GM18508 (cell line): ENCODE measurements around the gene TRAF3.
"Not testable (repeated sequence)": the region's sequence is repeated elsewhere in the genome, so short reads cannot be mapped to it uniquely, and the experiment has no call there.

Experiments used
- ATAC-seq: cut with Tn5 transposase; IDR thresholded peaks from one replicate; pipeline ENCODE4 v1.9.1; 2021; ENCODE audit warnings: moderate number of reproducible peaks; ENCODE audit not compliant: insufficient read depth, unreplicated experiment

The TRAF3 gene

GRCh38 chr14:102802834-102803523 lies 25.7 kb downstream of the TRAF3 start:
- no peak for ATAC-seq

GRCh38 chr14:102804858-102805257 lies 27.6 kb downstream of the TRAF3 start:
- no peak for ATAC-seq

- ATAC-seq, result no peak
Observed at GRCh38 chr14:102805371-102805891, 28.2 kb downstream of the TRAF3 start.

- ATAC-seq, result no peak
Observed at GRCh38 chr14:102805941-102806340, 28.7 kb downstream of the TRAF3 start.

- no peak for ATAC-seq
Observed at GRCh38 chr14:102806447-102806846, 29.2 kb downstream of the TRAF3 start.

DNA sequence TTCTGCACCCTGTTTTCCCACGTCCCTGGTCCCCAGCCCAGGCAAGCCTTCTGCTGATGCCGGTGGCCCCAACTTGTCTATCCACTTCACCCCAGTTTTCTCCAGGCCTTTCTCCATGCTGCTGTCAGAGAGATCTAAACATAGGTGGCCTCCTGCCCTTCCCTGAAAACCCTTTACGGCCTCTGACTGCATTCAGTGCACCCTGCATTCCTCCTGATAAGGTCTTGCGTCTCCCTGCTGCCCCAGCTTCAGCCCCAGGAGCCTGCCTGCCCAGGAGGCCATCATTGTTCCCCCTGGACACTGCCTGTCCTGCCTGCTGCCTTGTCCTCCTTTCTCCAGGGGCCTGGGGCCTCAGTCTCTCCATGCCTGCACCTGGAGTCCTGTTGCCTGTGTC lies 29.8 kb downstream of the TRAF3 start:
- ATAC-seq, result no peak

- ATAC-seq, result no peak
Observed at GRCh38 chr14:102809870-102810269, 32.6 kb downstream of the TRAF3 start.

GRCh38 chr14:102810523-102810922 lies 33.3 kb downstream of the TRAF3 start:
- no peak for ATAC-seq

DNA sequence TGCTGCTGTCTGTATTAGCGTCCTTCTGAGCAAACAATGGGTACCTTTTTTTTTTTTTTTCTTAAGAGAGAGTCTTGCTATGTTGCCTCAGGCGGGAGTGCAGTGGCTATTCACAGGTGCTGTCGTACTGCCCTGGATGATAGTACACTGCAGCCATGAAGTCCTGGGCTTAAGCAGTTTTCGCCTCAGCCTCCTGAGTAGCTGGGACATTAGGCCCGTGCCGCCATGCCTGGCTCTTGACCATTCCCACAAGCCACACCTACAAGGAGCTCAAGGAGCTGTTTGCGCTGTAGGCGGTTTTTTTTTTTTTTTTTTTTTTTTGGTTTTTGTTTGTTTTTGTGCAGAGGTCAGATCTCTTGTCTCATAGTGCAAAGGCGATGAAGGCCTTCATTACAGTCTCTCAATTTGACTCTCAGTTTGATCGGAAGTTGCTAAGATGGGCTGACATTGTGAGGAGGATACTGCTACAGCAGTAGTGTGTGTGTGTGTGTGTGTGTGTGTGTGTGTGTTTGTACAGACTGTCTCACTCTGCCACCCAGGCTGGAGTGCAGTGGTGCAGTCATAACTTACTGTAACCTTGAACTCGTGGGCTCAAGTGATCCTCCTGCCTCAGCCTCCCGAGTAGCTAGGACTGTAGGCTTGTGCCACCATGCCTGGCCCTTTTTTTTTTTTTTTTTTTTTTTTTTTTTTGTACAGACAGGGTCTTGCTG lies 34.2 kb downstream of the TRAF3 start:
- no peak for ATAC-seq

DNA sequence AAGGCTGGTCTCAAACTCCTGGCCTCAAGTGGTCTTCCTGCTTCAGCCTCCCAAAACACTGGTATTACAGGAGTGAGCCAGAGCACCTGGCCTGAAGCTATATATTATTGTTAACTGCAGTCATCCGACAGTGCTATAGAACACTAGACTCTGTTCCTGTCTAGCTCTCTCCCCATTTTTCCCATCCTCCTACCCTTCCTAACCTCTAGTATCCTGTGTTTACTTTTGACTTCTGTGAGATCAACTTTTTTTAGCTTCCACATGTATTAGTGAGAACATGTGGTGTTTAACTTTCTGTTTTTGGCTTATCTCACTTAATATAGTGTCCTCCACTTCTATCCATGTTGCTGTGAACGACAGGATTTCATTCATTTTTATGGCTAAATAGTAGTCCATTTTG lies 34.7 kb downstream of the TRAF3 start:
- ATAC-seq, result no peak

GRCh38 chr14:102813691-102814090 lies 36.4 kb downstream of the TRAF3 start:
- no peak for ATAC-seq

DNA sequence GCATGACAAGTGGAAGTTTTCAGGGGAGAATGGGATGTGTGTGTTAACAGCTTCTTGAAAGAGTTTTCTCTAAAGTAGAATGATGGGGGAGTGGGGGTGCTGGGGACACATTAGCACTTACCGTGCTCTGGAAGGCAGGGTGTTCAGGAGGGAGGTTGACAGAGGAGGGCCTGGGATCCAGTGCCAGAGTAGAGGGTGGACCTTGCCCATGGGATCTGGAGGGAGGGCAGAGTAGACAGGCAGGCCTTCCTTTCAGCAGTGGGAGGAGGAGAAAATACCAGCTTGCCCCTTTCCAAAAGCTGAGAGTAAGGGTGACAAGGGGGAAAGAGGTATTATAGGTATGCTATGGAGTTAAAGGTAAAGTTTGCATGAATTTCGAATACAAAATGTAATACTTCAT lies 40.1 kb downstream of the TRAF3 start:
- ATAC-seq, result no peak

DNA sequence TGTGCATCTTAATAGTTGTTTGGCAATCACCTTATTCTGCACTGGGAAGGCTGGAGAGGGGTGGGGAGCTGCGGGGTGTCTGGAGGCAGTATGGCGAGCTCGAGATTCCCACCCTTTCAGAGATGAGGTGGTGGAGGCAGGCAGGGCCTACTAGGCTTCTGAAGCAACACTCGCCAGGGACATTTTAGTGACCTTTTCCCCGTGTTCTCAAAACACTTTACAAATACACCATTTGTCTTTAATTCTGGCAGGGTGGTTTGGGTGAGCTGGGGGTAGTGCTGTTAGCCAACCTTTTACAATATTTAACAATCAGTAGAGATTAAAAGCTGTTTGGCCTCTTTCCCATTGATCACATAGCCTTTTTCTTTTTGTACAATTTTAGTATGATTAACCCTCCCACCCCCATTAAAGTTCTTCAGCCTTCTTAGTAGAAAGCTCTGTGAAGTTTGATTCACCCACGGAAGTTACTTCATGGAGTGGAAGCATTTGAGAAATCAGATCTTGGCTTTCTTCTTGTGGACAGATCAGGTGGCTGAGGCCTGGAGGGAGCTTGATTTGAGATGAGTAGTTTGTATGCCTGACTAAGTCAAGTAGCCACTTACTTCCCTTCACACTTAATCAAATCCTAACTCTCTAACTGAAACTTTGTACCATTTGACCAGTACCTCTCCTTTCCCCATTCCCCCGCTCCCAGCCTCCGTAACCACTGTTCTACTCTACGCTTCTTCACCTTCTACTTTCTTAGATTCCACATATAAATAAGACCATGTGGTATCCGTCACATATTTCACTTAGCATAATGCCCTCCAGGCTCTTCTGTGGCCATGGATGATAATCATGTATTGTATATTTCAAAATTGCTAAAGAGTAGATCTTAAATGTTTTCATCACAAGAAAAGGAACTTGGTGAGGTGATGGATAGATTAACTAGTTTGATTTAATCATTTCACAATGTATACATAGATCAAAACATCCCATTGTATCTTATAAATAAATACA lies 41.0 kb downstream of the TRAF3 start:
- no peak for ATAC-seq

- ATAC-seq, result peak; percentile 47
Observed at GRCh38 chr14:102819176-102819628, 42.0 kb downstream of the TRAF3 start.

GRCh38 chr14:102819747-102820330 lies 42.6 kb downstream of the TRAF3 start:
- ATAC-seq, result no peak

DNA sequence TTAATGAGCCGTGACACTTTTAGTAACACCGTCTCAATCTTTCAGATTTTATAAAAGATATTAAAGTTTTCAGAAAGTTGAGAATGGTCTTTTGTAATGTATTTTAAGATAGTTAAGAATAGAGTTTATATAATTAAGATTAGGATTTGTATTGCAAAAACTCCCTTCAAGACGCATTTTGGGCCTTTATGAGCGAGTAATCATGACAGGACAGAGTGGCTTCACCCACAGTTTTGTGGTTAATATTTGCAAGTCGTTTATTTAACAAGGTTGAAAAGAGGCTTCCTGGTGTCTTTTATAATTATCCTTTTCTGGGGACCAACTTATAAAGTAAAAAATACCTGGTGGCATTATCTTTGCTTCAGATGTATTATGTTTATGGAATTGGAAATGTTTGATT lies 44.0 kb downstream of the TRAF3 start:
- no peak for ATAC-seq

DNA sequence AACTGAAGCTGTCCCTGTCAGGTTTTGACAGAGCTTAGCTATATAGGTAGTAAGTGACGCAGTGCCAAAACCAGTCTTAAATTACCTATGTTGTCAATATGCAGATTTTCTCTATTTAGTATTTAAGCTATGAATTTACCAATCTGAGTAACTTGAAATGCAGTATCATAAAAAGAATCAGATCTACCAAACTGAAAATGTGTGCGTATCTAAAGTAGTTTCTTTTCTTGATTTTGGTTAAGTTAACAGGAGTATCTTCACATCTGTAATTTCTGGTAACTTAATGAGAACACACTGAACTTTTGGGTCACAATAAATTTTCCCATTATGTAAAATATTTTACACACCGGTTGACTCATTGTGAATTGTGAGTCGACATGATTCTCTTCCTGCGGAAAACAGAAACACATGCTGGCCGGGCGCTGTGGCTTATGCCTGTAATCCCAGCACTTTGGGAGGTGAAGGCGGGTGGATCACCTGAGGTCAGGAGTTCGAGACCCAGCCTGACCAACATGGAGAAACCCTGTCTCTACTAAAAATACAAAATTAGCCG lies 45.1 kb downstream of the TRAF3 start:
- ATAC-seq, result no peak

- not testable (repeated sequence) for ATAC-seq
Observed at GRCh38 chr14:102822887-102823286, 45.6 kb downstream of the TRAF3 start.

GRCh38 chr14:102823546-102823945 lies 46.3 kb downstream of the TRAF3 start:
- ATAC-seq, result no peak

- ATAC-seq, result no peak
Observed at GRCh38 chr14:102824832-102825231, 47.6 kb downstream of the TRAF3 start.
